Gastrocnemius medialis (tissue), 4 donors: ENCODE data around the gene PHRF1.

Experiments used
- CTCF ChIP-seq, 5 experiments: fragments of 450-650 bp in 3 of 5; fragments of 200-600 bp in 2 of 5; sonication (generic) in 2 of 5; IDR thresholded peaks in 4 of 5; conservative IDR thresholded peaks in 1 of 5; 1 replicate in 4 of 5; 2 replicates in 1 of 5; pipeline ENCODE4 v1.5.1; 2016 to 2019; ENCODE audit warnings: antibody characterized with exemption in 5 of 5, mild to moderate bottlenecking in 3 of 5, moderate library complexity in 3 of 5
- POLR2A ChIP-seq, 2 donors: fragments of 450-650 bp; IDR thresholded peaks; one replicate each; pipeline ENCODE4 v1.6.1; 2017; ENCODE audit warnings: antibody characterized with exemption in 2 of 2, mild to moderate bottlenecking in 2 of 2, moderate library complexity in 2 of 2

- no peak for TF ChIP-seq CTCF (IDR thresholded peaks at IDR 0.05 in 4 of 5, conservative IDR thresholded peaks at IDR 0.05 in 1 of 5)
- no peak for TF ChIP-seq POLR2A (IDR thresholded peaks at IDR 0.05)
Measured at GRCh38 chr11:614021-614622, 37.9 kb downstream of the PHRF1 start.
